Natural killer cell (primary cell): ENCODE measurements around the gene SLC5A1. TPM values are rescaled to one million over a fixed set of nuclear protein-coding genes. Genes with fewer than 3 reads are reported as not detected.
"Not testable (repeated sequence)": the region's sequence is repeated elsewhere in the genome, so short reads cannot be mapped to it uniquely, and the experiment has no call there.

Source experiments
- ATAC-seq, 3 donors: fragments of 150-1000 bp in 2 of 3; fragments of 200-7000 bp in 1 of 3; cut with Tn5 transposase; 1 replicate in 1 of 3; 2 replicates in 2 of 3; pipeline ENCODE4 v1.10.0; 2021; ENCODE audit warnings: mild to moderate bottlenecking in 2 of 3, moderate library complexity in 2 of 3
- DNase-seq, 2 donors: peaks; one replicate each; pipeline versions ENCODE4 v3.0.0 to v3.0.0-alpha.2; 2013 to 2021; ENCODE audit warnings: mixed read lengths in 1 of 2
- H3K27ac ChIP-seq: one replicate; pipeline ENCODE4 v1.5.1; 2013; ENCODE audit warnings: mild to moderate bottlenecking, low read length
- H3K27me3 ChIP-seq: one replicate; pipeline ENCODE4 v1.6.1; 2013; ENCODE audit warnings: low read length; ENCODE audit not compliant: control insufficient read depth, insufficient read depth
- H3K36me3 ChIP-seq: one replicate; pipeline ENCODE4 v1.6.1; 2013; ENCODE audit warnings: low read length; ENCODE audit not compliant: control insufficient read depth, insufficient read depth
- H3K4me1 ChIP-seq: one replicate; pipeline ENCODE4 v1.6.1; 2013; ENCODE audit warnings: low read length; ENCODE audit not compliant: control insufficient read depth, insufficient read depth
- H3K4me3 ChIP-seq: one replicate; pipeline ENCODE4 v1.5.1; 2013; ENCODE audit warnings: low read length
- H3K9me3 ChIP-seq: one replicate; pipeline ENCODE4 v1.6.1; 2013; ENCODE audit warnings: low read length; ENCODE audit not compliant: control insufficient read depth, insufficient read depth
- H3K27ac Mint-ChIP-seq, 2 donors: one replicate each; pipeline ENCODE4 v1.8.0; 2022; ENCODE audit warnings: mild to moderate bottlenecking in 2 of 2, mixed read lengths in 2 of 2, moderate library complexity in 1 of 2
- H3K27me3 Mint-ChIP-seq, 2 donors: one replicate each; pipeline ENCODE4 v1.8.0; 2022; ENCODE audit warnings: low read depth in 2 of 2, mixed read lengths in 2 of 2
- H3K36me3 Mint-ChIP-seq: one replicate; pipeline ENCODE4 v1.8.0; 2022; ENCODE audit warnings: mixed read lengths
- H3K4me1 Mint-ChIP-seq, 2 donors: one replicate each; pipeline ENCODE4 v1.8.0; 2022; ENCODE audit warnings: mixed read lengths in 2 of 2
- H3K4me3 Mint-ChIP-seq: one replicate; pipeline ENCODE4 v1.8.0; 2022; ENCODE audit warnings: mild to moderate bottlenecking, moderate library complexity, mixed read lengths
- H3K9me3 Mint-ChIP-seq, 2 donors: one replicate each; pipeline ENCODE4 v1.8.0; 2022; ENCODE audit warnings: mixed read lengths in 2 of 2
- CTCF ChIP-seq: fragments of 200-600 bp; IDR thresholded peaks from one replicate; pipeline ENCODE4 v1.8.0; 2022; ENCODE audit warnings: antibody characterized with exemption
- WGBS: methylation state at CpG from one replicate; pipeline ENCODE4 v1.1.7; 2013; ENCODE audit warnings: missing lambda C conversion rate; ENCODE audit not compliant: insufficient coverage; 5-methylcytosine and 5-hydroxymethylcytosine counted together
- intact Hi-C: fragments of 100-400 bp; cut with micrococcal nuclease; formaldehyde crosslinking; loops from one replicate; pipeline ENCODE4 v1.14.2; 2022
- total RNA-seq, 4 donors: library from RNA; stranded (reverse); fragments of 120-200 nt in 1 of 4; gene quantifications; one replicate each; pipeline versions ENCODE4 v1.2.3 to v1.2.4, GENCODE V29; 2013 to 2022

Gene SLC5A1
- total RNA-seq, 3 donors from 2014 or later (not counting 1 experiment from before 2014, with no cell fraction given) = not detected

- Mint-ChIP-seq H3K4me1 (no peaks in the 10 kb centered on the region), H3K4me3 (no peak within 1 kb of the TSS), H3K9me3 (no peaks in the 10 kb centered on the region), H3K27ac (no peak within 1 kb of the TSS), H3K27me3 (peaks cover 0 to 15% of the 10 kb centered on the region in 2 donors), H3K36me3 (no peaks in the 10 kb centered on the region)
- no peaks in the 10 kb centered on the region for H3K36me3 ChIP-seq
- DNase-seq (no peak), ATAC-seq (no peak)
- no peak within 1 kb of the TSS for H3K27ac ChIP-seq
- intact Hi-C loops = no loop called here
- no peaks in the 10 kb centered on the region for H3K4me1 ChIP-seq
- H3K4me3 ChIP-seq = no peak within 1 kb of the TSS
- no peaks in the 10 kb centered on the region for H3K9me3 ChIP-seq
- H3K27me3 ChIP-seq = peaks cover 2% of the 10 kb centered on the region
- TF ChIP-seq CTCF = no peak
- WGBS = 87% methylated on average over 12 of the region's 12 CpGs
Observed at GRCh38 chr22:32158712-32159533, 115.9 kb downstream of the SLC5A1 start, which contains the start of gene C22orf42. Gene C22orf42 (minus strand): TSS chr22:32159303. CDS start chr22:32159215, 88 bp downstream.

- H3K4me1 Mint-ChIP-seq, H3K4me3 ChIP-seq, DNase-seq, ATAC-seq, H3K27me3 ChIP-seq, H3K4me3 Mint-ChIP-seq, H3K27ac Mint-ChIP-seq, H3K4me1 ChIP-seq, H3K9me3 ChIP-seq, H3K27ac ChIP-seq, intact Hi-C loops, H3K36me3 ChIP-seq, H3K36me3 Mint-ChIP-seq, H3K9me3 Mint-ChIP-seq: not testable (repeated sequence)
- peaks cover 0 to 18% of the 10 kb centered on the region in 2 donors for H3K27me3 Mint-ChIP-seq
- 75% methylated on average over 5 of the region's 5 CpGs for WGBS
Observed at GRCh38 chr22:32160411-32160810, 117.3 kb downstream of the SLC5A1 start.

Other genes with a start within 250 kb of the SLC5A1 start
- gene YWHAH, start 98.7 kb upstream of the SLC5A1 start, total RNA-seq = 10 to 100 TPM; 29.6 to 35.0 (median 32.8) TPM
- not detected for gene C22orf42, start 116.0 kb downstream of the SLC5A1 start, total RNA-seq
- under 1 TPM in 2 of 3 donors, not detected in 1; 0.14 to 0.34 TPM for gene RFPL2, start 161.8 kb downstream of the SLC5A1 start, total RNA-seq
- gene SLC5A4, start 212.1 kb downstream of the SLC5A1 start, total RNA-seq = not detected